ENCODE data around the gene ATF6. TPM values are rescaled to one million over a fixed set of nuclear protein-coding genes. Genes with fewer than 3 reads are reported as not detected.

The ATF6 gene
- total RNA-seq, 2 donors from 2014 or later: 21.3 to 24.9 TPM

DNA sequence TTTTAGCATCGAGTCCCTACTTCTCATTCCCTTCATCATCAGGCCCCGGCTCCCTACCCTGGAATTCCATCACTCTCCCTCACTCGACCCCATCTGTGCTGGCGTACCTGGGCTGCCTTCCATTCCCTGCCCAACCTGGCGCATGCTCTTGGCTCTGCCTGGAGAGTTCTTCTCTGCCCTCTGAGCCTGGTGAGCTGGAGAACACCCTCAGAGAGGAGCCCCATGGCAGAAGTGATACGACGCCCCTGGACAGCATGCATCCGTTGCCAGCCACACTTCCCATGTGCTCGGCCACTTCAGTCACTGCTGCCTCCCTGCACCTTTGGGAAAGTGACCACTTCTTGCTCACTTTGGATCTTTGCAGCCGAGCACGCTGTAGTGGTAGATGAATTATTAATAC is 227.5 kb downstream of the ATF6 start:
- H3K36me3 Mint-ChIP-seq: peaks cover 5 to 7% of the 10 kb centered on the region in 2 donors
- H3K27ac Mint-ChIP-seq: no peak overlapping the region

GRCh38 chr1:161994175-161994668 is 228.1 kb downstream of the ATF6 start:
- Mint-ChIP-seq H3K36me3 (peaks cover 5 to 7% of the 10 kb centered on the region in 2 donors), H3K27ac (no peak overlapping the region), H3K9me3 (peaks cover 0 to 5% of the 10 kb centered on the region in 2 donors)
- DNase-seq (ENCODE audit: low spot score in 2 of 2) (no peak), ATAC-seq (no peak)

More for the DNA sequence above, 227.5 kb downstream of the ATF6 start:
- DNase-seq (ENCODE audit: low spot score in 2 of 2): no peak
- peaks cover 4 to 11% of the 10 kb centered on the region in 2 donors for H3K9me3 Mint-ChIP-seq
- no peak for ATAC-seq

DNA sequence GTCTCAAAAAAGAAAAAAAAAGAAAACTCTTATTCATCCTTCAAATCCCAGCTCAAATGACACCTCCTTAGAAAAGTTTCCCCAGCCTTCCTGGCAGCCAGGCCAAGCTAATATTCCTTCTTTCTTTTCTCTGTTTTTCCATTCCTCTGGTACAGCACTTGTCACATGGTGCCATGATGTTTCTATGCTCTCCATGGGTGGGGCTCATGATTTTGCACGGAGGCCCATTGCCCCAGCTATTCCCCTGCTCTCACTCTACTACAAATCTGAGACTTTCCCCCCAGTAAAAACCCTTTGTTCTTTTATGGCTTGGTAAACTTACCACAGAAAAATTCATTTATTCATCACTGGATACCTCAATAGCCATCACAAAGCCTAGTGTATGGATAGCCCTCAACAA is 231.0 kb downstream of the ATF6 start:
- no peak for DNase-seq (ENCODE audit: low spot score in 2 of 2)
- H3K36me3 Mint-ChIP-seq: peaks cover 0 to 7% of the 10 kb centered on the region in 2 donors
- no peak overlapping the region for H3K27ac Mint-ChIP-seq
- no peak for ATAC-seq
- no peaks in the 10 kb centered on the region for H3K9me3 Mint-ChIP-seq

DNA sequence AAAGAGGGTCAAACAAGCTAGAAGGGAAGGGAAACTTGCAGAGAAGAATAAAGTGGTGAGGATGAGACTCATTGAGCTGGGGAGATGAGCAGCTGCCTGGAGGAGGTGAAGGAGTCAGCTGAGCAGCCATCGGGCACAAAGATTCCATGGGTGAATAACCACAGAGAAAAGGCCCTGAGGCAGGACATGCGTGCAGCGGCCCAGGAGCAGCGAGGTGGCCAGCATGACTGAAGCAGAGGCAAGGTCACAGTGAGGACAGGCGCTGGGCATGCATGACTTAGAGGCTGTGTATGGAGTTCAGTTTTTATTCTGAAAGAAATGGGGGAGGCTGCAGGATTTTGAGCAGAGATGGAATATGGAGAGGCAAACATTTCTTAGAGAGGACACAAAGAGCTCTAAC is 232.7 kb downstream of the ATF6 start:
- ATAC-seq (no peak), DNase-seq (ENCODE audit: low spot score in 2 of 2) (no peak)
- Mint-ChIP-seq H3K27ac (no peak overlapping the region), H3K9me3 (no peaks in the 10 kb centered on the region), H3K36me3 (no peaks in the 10 kb centered on the region)

DNA sequence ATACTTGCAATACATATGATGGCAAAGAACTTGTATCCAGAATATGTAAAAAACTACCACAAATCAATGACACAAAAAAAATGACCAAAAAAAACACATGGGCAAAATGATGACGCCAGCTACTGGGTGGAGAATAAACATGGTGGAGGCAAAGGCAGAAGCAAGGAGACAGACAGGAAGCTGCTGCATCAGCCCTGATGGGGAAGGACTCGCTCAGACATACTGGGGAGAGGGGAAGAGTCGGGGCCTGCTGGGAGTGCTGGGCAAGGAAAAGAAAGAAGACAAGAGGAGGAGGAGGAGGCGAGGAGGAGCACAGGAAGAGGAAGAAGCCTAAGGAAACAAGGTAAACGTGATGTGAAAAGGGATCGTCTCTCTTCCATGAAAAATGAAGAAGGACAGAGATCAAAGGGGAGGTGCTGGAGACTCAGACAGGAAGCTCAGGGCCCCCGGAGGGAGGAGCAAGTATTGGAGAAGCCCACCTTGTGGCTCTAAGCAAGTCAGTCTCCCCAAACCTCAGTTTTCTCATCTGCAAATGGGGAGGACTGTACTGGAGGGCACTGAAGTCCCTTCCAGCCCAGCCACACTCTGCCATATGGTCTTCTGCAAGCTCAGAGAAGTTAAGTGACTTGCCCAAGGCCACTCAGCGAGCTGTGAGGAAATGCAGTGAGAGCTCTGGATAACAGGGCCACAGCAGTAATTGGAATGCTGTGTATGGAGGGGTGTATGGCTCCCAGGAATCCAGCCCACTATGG is 233.4 kb downstream of the ATF6 start:
- Mint-ChIP-seq H3K27ac (no peak overlapping the region), H3K36me3 (no peaks in the 10 kb centered on the region), H3K9me3 (no peaks in the 10 kb centered on the region)
- ATAC-seq: no peak
- no peak for DNase-seq (ENCODE audit: low spot score in 2 of 2)

DNA sequence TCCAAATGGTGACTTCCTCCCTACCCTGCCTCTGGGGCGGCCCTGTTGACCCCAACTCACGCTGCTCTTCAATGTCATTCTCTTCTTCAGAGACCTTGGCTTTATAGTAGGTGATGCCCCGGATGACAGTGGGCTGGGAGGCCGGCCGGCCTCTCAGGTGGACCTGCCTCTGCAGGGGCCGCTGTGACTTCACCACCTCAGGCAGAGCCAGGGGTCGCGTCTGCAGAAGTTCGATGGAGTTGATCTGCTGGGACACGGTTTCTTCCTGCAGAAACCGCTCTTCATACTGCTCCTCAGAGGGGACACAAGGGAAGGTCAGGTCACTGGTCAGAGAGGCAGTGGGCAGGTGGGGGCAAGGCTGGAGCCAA is 233.9 kb downstream of the ATF6 start:
- DNase-seq (ENCODE audit: low spot score in 2 of 2): no peak
- no peaks in the 10 kb centered on the region for H3K36me3 Mint-ChIP-seq
- no peak for ATAC-seq

GRCh38 chr1:162003061-162003829 is 237.1 kb downstream of the ATF6 start:
- no peak for ATAC-seq
- no peak for DNase-seq (ENCODE audit: low spot score in 2 of 2)
- no peaks in the 10 kb centered on the region for H3K9me3 Mint-ChIP-seq
- no peaks in the 10 kb centered on the region for H3K36me3 Mint-ChIP-seq
- no peak overlapping the region for H3K27ac Mint-ChIP-seq

More for the DNA sequence above, 233.9 kb downstream of the ATF6 start:
- no peak overlapping the region for H3K27ac Mint-ChIP-seq
- no peaks in the 10 kb centered on the region for H3K9me3 Mint-ChIP-seq

GRCh38 chr1:162003830-162004215 is 237.7 kb downstream of the ATF6 start:
- no peak for DNase-seq (ENCODE audit: low spot score in 2 of 2)
- H3K36me3 Mint-ChIP-seq: no peaks in the 10 kb centered on the region
- no peaks in the 10 kb centered on the region for H3K9me3 Mint-ChIP-seq
- peak overlapping the region in 1 of 2 donors; percentile 84 for H3K27ac Mint-ChIP-seq
- ATAC-seq: no peak

- H3K27ac Mint-ChIP-seq: peak overlapping the region in 1 of 2 donors; percentile 72
- no peak for ATAC-seq
Observed at GRCh38 chr1:162004441-162004950, 238.4 kb downstream of the ATF6 start.

DNA sequence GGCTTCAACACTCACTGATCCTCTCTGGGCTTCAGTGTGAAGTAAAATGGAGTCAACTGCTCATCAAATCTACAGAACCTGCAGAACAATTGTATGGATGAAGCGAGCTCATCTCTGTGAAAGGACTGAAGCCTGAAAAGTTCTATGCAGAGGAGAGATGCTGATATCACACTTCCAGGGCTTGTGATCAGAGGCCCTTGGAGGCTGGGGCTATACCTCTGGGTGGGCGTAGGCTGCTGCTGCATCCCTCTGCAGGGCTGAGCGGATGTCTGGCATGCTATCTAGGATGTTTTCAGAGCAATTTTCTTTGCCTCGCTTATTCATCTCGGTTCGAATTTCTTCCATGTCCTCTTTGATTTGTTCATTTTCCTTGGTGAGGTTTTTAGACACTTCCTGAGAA is 240.0 kb downstream of the ATF6 start:
- H3K36me3 Mint-ChIP-seq: no peaks in the 10 kb centered on the region
- H3K9me3 Mint-ChIP-seq: no peaks in the 10 kb centered on the region
- H3K27ac Mint-ChIP-seq: no peak overlapping the region
- DNase-seq (ENCODE audit: low spot score in 2 of 2) (no peak), ATAC-seq (no peak)

More at GRCh38 chr1:162004441-162004950, 238.4 kb downstream of the ATF6 start:
- no peaks in the 10 kb centered on the region for H3K9me3 Mint-ChIP-seq
- DNase-seq (ENCODE audit: low spot score in 2 of 2): no peak
- no peaks in the 10 kb centered on the region for H3K36me3 Mint-ChIP-seq

DNA sequence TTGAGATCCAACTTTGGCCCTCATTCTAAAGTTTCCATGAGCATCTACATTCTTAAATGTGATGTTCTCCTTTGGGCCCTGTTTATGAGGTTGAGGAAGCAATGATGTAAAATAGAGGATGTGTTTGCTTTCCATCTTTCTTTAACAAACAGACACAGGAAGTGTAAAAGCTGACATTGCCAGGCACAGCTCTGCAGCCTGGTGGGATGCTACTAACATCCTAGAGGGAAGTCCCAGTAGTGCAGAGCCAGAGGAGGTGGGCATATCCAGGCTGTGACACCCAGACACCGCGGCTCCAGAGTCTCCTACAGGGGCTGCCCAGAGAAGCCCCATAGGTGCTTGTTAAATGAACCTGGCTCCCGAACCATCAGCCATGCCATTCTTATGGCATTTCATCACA is 241.3 kb downstream of the ATF6 start:
- H3K27ac Mint-ChIP-seq: no peak overlapping the region

DNA sequence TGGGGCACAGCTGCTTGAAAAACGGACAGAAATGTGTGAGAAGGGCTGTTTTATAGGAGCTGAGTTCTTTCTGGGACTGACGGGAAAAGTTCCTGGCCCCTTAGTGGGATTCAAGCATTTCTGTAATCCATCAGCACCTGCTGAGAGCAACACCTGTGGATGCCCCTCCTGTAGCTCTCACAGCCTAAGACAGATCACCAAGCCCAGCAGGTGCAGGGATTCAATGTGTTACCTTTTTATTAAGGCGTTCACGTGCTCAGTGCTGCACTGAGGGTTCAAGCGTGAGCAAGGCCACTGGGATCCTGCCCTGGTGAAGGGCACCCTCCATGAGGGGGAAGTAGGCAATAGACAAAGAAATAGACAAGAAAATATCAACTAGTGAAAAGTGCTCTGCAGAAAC is 242.7 kb downstream of the ATF6 start:
- DNase-seq (ENCODE audit: low spot score in 2 of 2) (no peak), ATAC-seq (no peak)
- Mint-ChIP-seq H3K9me3 (no peaks in the 10 kb centered on the region), H3K27ac (no peak overlapping the region), H3K36me3 (no peaks in the 10 kb centered on the region)

More for the DNA sequence above, 241.3 kb downstream of the ATF6 start:
- Mint-ChIP-seq H3K36me3 (no peaks in the 10 kb centered on the region), H3K9me3 (no peaks in the 10 kb centered on the region)
- ATAC-seq: no peak
- DNase-seq (ENCODE audit: low spot score in 2 of 2): no peak

DNA sequence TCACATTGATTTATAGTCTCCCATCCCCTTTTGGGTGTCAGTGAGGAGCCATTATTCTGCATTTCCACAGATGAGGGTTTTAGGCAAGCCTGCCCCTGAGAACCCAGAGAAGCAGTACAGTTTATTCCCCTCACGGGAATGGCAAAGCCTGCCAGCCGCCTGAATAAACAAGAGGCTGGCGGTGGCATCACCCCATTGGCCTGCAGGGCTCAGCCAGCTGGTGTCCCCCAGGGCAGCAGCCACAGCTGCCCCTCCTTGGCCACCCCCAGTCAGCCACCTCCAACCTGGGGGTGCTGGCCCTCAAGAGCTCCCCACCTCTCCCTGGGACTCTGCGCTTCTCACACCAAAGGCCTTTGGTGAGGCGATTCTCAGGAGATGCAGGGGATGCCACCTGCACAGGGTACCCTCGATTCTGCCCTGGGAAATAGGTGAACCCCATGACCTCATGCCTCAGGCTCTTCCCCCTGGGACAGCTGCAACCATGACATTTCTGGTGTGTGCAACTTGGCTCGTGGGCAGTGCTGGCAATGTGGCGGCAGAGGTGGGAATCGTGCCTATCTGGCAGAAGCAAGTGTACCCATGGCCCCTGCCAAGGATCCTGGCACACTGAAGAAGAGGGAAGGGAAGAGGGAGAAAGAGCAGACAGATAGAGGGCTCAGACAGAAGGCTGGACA is 243.5 kb downstream of the ATF6 start:
- Mint-ChIP-seq H3K27ac (no peak overlapping the region), H3K36me3 (no peaks in the 10 kb centered on the region), H3K9me3 (no peaks in the 10 kb centered on the region)
- no peak for ATAC-seq
- DNase-seq (ENCODE audit: low spot score in 2 of 2): no peak

DNA sequence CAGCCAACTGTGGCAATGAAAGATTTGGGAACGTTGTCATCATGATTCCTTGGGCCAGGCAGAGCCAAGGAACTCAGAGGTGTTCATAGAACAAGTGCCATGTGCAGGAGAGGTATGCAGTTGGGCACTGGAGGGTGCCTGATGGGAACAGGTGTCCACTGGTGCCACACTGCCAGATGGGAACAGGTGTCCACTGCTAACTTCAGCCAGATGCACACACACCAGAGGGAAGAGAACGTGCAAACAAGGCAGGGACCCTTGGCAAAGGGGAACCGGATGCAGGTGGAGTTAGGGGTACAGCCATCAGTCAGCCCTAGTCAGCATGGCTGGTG is 244.0 kb downstream of the ATF6 start:
- Mint-ChIP-seq H3K27ac (no peak overlapping the region), H3K9me3 (no peaks in the 10 kb centered on the region), H3K36me3 (no peaks in the 10 kb centered on the region)
- no peak for DNase-seq (ENCODE audit: low spot score in 2 of 2)
- no peak for ATAC-seq

DNA sequence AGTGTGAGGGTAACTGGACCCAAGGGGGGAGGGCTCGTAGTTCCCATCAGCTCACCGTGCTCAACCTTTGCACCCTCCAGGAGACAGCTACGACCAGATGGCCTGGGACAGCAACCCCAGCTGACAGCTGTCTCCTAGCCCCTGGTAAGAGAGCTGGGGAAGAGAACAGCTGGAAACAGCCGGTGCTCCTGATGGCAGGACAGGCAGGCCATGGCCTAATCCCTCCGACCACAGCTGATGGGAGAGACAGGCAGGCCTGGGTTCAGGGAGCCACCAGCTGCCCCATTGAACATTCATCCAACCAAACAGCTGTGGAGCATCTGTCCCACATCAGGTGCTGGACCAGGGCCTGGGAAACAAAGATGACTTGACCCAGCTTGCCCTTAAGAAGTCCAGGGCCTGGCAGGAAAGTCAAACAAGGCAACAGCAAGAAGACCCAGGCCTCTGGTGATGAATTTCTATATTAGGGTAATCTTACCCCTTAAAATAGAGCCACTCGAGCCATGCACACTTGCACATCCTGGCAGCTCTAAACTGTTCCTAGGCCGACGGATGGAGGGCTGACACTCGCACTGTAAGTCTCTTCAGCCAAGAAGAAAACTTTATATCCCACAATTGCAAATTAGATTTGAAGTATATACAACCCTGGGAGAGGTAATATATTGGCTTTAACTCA is 245.4 kb downstream of the ATF6 start:
- DNase-seq (ENCODE audit: low spot score in 2 of 2) (no peak), ATAC-seq (no peak)

GRCh38 chr1:162013289-162013688 is 247.2 kb downstream of the ATF6 start:
- no peak for ATAC-seq
- H3K27ac Mint-ChIP-seq: no peak overlapping the region
- H3K9me3 Mint-ChIP-seq: no peaks in the 10 kb centered on the region

More for the DNA sequence above, 245.4 kb downstream of the ATF6 start:
- Mint-ChIP-seq H3K9me3 (no peaks in the 10 kb centered on the region), H3K27ac (no peak overlapping the region), H3K36me3 (no peaks in the 10 kb centered on the region)

More at GRCh38 chr1:162013289-162013688, 247.2 kb downstream of the ATF6 start:
- no peak for DNase-seq (ENCODE audit: low spot score in 2 of 2)
- no peaks in the 10 kb centered on the region for H3K36me3 Mint-ChIP-seq
